Cardiac muscle cell (in vitro differentiated cells and primary cell): ENCODE results near the gene NAV2. TPM values are rescaled to one million over a fixed set of nuclear protein-coding genes. Genes with fewer than 3 reads are reported as not detected.

Experiments used
- DNase-seq, 2 donors: peaks; one replicate each; pipeline versions ENCODE4 v3.0.0 to v3.0.0-alpha.2; 2010 to 2017; ENCODE audit warnings: low read depth in 1 of 2, low spot score in 1 of 2
- H3K27ac ChIP-seq: fragments of 200-600 bp; sonication (generic); 2 replicates; pipeline ENCODE4 v1.5.1; 2016
- H3K27me3 ChIP-seq: fragments of 200-600 bp; sonication (generic); 2 replicates; pipeline ENCODE4 v1.6.0; 2016; ENCODE audit warnings: control low read depth
- H3K36me3 ChIP-seq: fragments of 200-600 bp; sonication (generic); 2 replicates; pipeline ENCODE4 v1.5.1; 2016; ENCODE audit warnings: control low read depth
- H3K4me1 ChIP-seq: fragments of 200-600 bp; sonication (generic); 2 replicates; pipeline ENCODE4 v1.8.1; 2017; ENCODE audit warnings: low read depth, mild to moderate bottlenecking, mixed run types
- H3K4me3 ChIP-seq: fragments of 200-600 bp; sonication (generic); 2 replicates; pipeline ENCODE4 v1.5.1; 2016; ENCODE audit warnings: mild to moderate bottlenecking
- H3K9me3 ChIP-seq: fragments of 200-600 bp; sonication (generic); 2 replicates; pipeline ENCODE4 v1.5.1; 2017; ENCODE audit warnings: low read depth, mild to moderate bottlenecking, control low read depth
- CTCF ChIP-seq: IDR thresholded peaks from 2 replicates; pipeline ENCODE4 v1.5.1; 2012; ENCODE audit warnings: low read depth, mild to moderate bottlenecking, low read length
- polyA plus RNA-seq: library from polyadenylated mRNA; unstranded; fragments of >200 nt; fragmentation: Nextera tagmentation; extraction: Ambion mirVana; gene quantifications from 2 replicates; pipeline ENCODE4 v1.2.1, GENCODE V29; 2016
- total RNA-seq: library from RNA; depleted of rRNA; stranded (reverse); fragments of >200 nt; gene quantifications from 2 replicates; pipeline ENCODE4 v1.2.3, GENCODE V29; 2016

NAV2 gene
- total and polyA plus RNA-seq, 2 experiments from 2014 or later, result 113 to 164 TPM

- TF ChIP-seq CTCF, result no peak
- Histone ChIP-seq H3K9me3 (no peaks in the 10 kb centered on the region), H3K36me3 (no peaks in the 10 kb centered on the region), H3K4me1 (peaks cover 8% of the 10 kb centered on the region), H3K27ac (no peak overlapping the region), H3K27me3 (no peaks in the 10 kb centered on the region), H3K4me3 (no peak overlapping the region)
- no peak for DNase-seq
These were observed 158.9 kb downstream of the NAV2 start for GRCh38 chr11:19871531-19871930.

- TF ChIP-seq CTCF, result no peak
- Histone ChIP-seq H3K4me1 (peaks cover 8% of the 10 kb centered on the region), H3K27me3 (no peaks in the 10 kb centered on the region), H3K9me3 (no peaks in the 10 kb centered on the region), H3K27ac (no peak overlapping the region), H3K36me3 (no peaks in the 10 kb centered on the region), H3K4me3 (no peak overlapping the region)
- DNase-seq, result no peak
These were observed 160.0 kb downstream of the NAV2 start for GRCh38 chr11:19872512-19873145.

DNA sequence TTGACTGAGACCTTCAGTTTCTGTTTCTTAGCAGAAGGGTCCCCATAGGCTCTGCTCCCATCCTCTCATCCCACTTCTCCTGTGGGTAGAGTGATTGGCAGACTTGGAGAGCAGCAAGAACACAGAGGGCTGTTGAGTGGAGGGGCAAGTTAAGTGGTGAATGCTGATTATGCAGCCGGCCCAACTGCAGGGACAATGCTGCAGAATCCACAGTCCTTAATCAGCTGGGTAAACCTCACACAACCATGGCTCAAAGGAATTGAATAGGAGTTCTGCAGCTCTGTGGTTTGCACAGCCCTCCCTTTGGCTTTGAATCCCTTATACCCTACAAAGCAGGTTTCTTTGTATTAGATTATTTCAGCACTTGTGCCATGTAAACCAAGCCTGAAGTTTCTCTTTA, 161.1 kb downstream of the NAV2 start:
- no peak for TF ChIP-seq CTCF
- H3K36me3 ChIP-seq, result no peaks in the 10 kb centered on the region
- H3K9me3 ChIP-seq, result no peaks in the 10 kb centered on the region
- H3K27me3 ChIP-seq, result peaks cover 6% of the 10 kb centered on the region
- H3K4me3 ChIP-seq, result no peak overlapping the region
- no peak overlapping the region for H3K27ac ChIP-seq
- DNase-seq, result peak in 1 of 2 donors; percentile 45
- H3K4me1 ChIP-seq, result peaks cover 1% of the 10 kb centered on the region

- Histone ChIP-seq H3K9me3 (no peaks in the 10 kb centered on the region), H3K36me3 (no peaks in the 10 kb centered on the region), H3K4me3 (no peak overlapping the region), H3K27ac (no peak overlapping the region), H3K27me3 (peaks cover 10% of the 10 kb centered on the region), H3K4me1 (no peaks in the 10 kb centered on the region)
- DNase-seq, result no peak
- no peak for TF ChIP-seq CTCF
These were observed 161.6 kb downstream of the NAV2 start for GRCh38 chr11:19874266-19874665.

DNA sequence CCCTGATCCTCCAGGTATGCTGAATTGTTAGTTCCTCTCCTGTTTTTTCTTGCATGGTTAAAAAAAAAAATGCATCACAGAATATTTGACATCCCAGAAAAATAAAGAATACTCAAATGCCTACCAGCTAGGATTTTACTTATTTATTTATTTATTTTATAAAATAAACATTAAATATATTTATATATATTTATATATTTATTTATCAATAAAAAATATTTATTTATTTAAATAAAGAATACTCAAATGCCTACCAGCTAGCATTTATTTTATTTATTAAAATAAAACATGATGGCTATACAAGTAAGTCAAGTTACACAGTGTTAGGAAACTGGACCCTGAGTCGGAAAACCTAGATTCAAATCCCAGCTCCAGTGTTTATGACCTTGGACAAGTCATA, 164.1 kb downstream of the NAV2 start:
- H3K27ac ChIP-seq, result no peak overlapping the region
- TF ChIP-seq CTCF, result no peak
- no peak for DNase-seq
- H3K9me3 ChIP-seq, result no peaks in the 10 kb centered on the region
- H3K36me3 ChIP-seq, result no peaks in the 10 kb centered on the region
- H3K27me3 ChIP-seq, result peaks cover 11% of the 10 kb centered on the region
- H3K4me3 ChIP-seq, result no peak overlapping the region
- H3K4me1 ChIP-seq, result no peaks in the 10 kb centered on the region
